Activated T-cell treated with anti-CD3 and anti-CD28 coated beads, Interleukin-2, amount 50 U/mL, for 48 hours (primary cell): Measurements from ENCODE around the gene TPGS1.

Experiments
- DNase-seq, 2 experiments: peaks; one replicate each; pipeline ENCODE4 v3.0.0-alpha.2; 2020

TPGS1 gene, protein sequence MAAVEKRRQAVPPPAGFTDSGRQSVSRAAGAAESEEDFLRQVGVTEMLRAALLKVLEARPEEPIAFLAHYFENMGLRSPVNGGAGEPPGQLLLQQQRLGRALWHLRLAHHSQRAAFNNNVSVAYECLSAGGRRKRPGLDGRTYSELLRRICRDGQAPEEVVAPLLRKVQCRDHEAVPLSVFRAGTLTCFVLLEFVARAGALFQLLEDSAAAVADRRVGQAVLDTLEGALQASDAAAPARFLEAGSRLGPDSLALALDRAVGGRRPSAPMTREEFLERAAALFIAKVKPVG

DNA sequence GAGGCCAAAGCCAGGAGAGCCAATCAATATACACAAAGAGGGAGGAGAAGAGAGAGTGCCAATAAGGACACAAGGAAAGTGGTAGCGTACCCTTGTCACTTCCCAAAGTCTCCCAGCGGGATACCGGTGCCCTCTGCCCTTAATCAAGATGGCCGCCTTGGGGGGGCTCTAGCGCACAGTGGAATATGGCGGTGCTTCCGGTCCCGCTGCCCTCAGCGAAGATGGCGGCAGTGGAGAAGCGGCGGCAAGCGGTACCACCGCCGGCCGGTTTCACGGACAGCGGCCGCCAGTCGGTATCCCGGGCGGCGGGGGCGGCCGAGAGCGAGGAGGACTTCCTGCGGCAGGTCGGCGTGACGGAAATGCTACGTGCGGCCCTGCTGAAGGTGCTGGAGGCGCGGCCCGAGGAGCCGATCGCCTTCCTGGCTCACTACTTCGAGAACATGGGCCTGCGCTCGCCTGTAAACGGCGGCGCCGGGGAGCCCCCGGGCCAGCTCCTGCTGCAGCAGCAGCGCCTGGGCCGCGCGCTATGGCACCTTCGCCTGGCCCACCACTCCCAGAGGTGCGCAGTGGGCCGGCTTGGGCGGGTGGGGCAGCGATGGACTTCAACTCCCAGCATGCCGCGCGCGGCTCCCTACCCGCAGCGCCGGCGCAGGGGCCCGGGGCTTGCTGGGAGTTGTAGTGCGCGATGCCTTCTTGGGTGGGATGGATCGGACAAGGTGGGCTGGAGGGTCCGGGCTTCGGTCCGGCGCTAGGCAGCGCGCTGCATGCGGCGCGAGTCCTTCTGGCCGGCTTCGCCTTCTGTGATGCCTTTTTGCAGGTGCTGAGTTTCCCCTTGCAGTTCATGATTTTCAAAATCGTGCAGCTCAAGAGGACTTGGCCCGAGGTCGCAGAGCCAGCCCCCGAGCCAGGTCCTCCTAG lies at the start of gene TPGS1:
TSS of gene TPGS1 (plus strand) at position 212 of the 918 bp plus-strand sequence. CDS start at position 222, 10 bp downstream.
- peak; percentile 91 to 92 for DNase-seq

DNA sequence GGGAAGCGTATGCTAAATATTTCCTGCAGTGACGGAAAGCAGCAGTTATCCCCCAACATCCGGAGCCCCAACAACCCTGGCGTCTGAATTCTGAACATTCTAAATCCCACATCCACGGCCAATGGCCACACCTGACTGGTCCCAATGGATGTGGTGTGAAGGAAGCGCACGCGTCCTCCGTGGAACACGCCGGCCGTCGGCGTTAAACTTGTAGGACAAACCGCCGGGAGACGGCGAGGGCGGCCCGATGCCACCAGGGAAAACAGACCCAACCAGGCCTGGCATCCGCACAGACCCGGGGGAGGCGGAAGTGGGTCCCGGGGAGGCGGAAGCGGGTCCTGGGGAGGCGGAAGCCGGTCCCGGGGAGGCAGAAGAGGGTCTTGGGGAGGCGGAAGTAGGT lies 49.7 kb upstream of the TPGS1 start:
- no peak for DNase-seq

DNA sequence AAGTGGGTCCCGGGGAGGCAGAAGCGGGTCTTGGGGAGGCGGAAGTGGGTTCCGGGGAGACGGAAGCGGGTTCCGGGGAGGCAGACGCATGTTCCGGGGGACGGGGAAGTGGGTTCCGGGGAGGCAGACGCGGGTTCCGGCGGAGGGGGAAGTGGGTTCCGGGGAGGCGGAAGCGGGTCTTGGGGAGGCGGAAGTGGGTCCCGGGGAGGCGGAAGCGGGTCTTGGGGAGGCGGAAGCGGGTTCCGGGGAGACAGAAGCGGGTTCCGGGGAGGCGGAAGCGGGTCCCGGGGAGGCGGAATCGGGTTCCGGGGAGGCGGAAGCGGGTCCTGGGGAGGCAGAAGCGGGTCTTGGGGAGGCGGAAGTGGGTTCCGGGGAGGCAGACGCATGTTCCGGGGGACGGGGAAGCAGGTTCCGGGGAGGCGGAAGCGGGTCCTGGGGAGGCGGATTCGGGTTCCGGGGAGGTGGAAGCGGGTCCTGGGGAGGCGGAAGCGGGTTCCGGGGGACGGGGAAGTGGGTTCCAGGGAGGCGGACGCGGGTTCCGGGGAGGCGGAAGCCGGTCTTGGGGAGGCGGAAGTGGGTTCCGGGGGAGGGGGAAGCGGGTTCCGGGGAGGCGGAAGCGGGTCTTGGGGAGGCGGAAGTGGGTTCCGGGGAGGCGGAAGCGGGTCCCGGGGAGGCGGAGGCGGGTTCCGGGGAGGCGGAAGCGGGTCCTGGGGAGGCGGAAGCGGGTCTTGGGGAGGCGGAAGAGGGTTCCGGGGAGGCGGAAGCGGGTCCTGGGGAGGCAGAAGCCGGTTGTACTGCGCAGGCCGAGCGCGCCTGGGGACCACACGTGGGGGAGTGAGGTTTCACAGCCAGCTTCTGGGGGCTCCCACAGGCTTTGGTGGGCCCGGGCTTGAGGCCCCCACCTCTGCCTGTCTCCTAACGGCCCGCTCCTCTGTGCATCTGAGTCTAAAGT lies 48.9 kb upstream of the TPGS1 start:
- DNase-seq: no peak

DNA sequence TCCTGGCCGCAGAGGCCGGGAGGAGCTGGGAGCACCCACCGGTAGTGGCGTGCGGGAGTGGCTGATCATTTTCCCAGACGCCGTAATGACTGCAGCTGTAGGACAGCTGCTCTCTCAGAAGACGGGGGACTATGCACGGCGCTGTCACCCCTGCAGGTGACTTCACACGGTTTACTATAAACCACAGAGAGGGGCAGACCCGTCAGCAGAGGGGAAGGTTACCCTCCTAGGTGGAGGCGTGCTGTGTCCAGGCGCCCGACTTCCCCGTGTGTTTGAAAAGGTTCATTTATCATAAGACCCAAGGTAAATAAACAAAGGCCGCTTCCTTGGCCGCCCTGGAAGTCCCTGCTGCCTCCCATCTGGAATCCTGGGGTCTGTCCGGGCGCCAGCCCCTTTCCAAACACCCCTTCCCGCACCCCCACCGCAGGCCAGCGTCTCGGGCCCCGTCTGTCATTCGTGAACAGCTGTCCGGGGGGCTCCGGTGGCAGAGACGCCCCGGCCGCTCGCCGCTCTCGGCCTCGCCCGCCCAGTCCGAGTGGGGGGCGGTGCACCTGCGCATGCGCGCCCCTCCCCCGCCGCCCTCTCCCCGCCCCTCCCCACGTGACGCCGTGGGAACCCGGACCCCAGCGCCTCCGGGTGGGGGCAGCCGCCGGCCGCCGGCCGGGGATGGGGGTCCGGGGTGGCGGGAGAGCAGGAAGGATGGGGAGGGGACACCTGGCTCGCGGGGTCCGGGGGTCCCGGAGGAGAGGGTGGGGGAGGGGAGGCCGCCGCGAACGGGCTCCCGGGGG lies 47.4 kb upstream of the TPGS1 start:
- peak; percentile 42 to 58 for DNase-seq

DNA sequence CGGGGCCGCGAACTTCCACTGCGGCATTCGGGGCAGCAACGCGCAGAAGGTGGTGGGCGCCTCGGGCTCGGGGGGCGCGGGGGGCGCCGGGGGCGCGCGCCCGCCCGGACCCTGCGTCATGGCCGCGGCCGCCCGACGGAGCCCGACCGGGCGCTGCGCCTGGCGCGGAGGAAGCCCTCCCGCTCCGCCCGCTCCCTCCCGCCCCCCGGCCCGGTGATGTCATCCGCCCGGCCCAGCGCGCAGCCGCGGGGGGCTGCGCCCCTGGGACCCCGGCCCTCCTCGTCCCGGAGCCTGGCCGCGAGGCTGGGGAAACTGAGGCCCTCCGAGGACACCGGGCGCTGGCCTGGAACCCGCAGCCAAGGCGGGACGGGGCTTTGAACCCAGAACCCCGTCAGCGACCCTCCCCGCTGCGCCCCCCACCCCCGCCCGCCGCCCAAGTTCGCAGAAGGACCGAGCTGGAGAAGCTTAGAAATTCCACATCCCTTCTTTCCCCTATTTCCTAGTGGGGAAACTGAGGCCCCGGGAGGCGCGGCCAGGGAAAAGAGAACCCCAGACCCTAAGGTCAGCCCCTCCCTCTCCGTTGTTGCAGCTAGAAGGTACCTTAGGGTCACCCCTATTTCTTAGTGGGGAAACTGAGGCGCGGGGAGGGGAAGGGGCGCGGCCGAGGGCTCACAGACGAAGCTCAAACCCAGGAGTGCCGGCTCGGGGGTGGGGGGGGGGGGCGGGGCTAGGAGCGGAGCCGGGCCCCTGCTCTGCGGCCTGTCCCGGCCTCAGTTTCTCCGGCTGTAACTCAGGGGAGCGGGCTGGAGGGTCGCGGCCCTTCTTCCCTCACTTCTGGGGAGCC lies 46.2 kb upstream of the TPGS1 start, which contains the start of gene SHC2:
TSS of gene SHC2 (minus strand) at position 157 of the 844 bp plus-strand sequence. CDS start at position 120, 37 bp downstream.
- DNase-seq: no peak

DNA sequence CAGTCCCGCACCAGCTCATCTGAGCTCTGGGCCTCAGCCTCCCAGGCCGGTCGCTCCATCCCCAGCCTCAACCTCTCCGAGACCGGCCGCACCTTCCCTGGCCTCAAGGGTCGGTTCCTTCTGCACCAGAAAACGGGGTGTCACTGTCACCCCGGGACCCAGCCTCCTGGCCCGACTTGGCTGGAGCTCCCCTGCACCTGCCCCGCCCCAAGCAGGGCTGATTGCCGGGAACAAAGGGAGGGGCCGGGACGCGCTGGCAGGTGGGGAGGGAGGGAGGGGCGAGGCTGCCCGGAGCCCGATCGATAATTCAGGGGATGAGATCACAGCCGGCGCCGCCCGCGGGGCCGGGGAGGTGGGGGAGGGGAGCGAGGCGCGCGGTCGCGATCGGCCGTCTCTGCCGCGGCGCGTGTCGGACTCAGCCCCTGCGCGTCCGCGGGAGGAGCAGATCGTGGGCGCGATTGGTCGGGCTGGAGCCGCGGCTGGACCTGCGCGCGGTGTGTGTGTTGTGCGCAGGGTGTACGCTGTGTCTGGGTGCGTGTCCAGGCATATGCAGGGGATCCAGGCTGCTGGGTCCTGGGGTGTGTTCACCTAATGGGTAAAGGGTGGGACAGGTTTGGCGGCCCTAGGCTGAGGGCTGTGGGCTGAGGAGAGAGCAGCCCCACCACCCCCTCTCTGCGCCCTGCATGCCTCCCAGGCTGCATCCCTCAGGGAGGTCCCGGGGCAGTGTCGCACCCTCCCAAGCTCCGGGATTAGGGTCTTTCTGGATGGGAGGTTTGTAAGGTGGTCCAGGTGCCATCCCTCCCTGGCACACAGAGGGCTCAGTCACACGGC lies 45.4 kb upstream of the TPGS1 start:
- DNase-seq: peak; percentile 26 to 34

DNA sequence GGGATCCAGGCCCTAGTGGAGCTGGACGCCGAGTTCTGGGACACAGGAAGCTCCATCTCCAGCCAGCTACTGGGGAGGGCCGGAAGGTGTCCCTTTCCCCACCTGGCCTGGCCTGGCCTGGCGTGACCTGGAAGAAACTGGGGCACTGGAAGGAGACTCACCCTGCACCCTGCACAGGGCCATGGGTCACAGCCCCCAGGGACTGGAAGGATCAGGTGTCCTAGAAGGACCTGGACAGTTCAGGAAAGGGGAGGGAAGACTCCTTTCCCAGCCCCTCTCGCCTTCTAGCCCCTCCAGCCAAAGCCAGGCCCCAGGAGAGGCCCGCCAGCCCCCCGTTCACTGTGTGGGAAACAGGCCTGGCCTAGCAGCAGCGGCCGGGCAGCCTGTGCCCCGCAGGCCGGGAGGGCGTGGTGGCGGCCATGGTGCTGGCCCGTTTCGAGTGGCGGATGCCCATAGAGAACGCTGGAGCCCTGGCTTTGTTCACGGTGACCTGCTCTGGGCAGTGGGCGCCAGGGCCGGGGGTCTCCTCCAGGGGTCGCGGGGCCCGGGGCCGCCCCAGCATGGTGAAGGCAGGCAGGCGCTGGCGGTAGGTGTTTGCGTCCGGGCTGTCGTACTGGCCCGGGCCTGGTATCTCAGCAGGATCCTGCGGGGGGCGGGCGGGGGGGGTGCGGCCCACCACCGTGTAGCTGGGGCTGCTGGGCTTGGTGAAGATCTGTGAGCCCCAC lies 43.7 kb upstream of the TPGS1 start:
- DNase-seq: no peak

DNA sequence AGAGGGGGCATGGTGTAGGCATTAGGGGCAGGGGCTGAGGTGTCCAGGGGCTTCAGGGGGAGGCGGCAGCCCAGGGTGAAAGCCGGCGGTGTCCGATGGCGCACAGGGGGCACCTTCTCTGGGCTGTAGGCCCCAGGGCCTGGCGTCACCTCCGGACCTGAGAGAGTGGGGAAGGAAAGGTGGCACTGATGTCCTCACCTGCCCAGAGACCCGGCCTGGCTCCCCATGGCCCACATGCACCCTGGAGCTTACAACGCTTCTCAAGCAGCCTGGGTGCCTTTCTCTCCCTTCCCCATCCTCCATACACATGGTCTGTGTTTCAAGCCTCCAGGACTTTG lies 43.1 kb upstream of the TPGS1 start:
- no peak for DNase-seq

DNA sequence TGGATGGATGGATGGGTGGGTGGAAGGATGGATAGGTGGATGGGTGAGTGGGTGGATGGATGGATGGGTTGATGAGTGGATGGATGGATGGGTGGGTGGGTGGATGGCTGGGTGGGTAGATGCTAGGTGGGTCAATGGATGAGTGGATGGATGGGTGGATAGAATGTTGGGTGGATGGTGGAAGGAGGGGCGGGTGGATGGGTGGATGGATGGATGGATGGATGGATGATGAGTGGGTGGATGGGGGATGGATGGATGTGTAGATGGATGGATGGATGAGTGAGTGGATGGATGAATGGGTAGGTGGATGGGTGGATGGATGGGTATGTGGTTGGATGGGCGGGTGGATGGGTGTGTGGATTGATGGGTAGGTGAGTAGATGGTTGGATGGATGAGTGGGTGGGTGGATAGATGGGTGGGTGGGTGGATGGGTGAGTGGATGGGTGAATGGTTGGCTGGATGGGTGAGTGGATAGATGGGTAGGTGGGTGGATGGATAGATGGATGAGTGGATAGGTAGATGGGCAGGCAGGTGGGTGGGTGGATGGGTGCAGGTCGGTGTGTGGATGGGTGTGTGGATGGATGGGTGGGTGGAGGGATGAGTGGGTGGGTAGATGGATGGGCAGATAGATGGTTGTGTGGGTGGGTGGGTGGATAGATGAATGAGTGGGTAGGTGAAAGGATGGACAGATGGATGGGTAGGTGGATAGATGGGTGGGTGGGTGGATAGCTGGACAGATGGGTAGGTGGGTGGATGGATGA lies 42.1 kb upstream of the TPGS1 start:
- DNase-seq: no peak

DNA sequence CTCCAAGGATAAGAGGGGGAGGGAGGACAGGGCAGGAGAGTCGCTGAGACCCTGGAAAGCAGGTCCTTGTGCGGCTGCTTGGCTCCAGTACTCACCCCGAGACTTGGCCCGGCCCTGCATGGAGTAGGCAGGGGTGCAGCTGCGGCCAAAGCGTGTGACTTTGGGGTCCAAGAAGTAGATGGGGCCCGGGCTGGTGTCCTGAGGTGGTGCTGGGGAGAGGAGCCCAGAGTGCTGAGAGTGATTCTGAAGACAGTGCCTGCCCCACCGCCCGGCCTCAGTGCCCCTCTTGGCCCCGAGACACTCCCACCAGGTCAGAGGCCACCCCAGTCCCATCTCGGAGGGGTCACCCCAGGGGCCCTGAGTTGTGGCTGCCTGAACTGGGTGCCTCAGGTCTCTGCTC lies 39.7 kb upstream of the TPGS1 start:
- no peak for DNase-seq

DNA sequence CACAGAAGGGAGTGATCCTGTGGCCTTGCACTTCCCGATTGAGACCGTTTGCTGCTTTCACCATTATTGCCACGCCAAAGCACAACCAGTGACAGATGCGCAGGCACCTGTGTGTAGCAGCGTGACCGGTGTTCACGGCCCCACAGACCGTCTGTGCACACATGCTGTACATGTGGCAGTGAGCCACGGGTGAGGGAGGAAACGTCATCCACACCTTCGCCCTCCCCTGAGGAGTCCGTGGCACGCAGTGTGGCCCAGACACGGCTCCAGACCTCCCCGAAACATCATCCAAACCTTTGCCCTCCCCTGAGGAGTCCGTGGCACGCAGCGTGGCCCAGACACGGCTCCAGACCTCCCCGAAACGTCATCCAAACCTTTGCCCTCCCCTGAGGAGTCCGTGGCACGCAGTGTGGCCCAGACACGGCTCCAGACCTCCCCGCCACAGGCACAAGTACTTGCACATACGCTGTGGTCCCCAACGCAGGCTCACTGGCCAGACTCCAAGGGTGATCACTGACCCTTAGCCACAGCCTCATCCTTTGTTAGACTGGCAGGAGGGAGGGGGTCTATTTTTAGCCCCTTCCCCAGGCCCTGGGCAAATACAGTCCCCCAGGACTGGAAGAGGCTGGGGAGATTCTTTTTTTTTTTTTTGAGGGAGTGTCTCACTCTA lies 38.6 kb upstream of the TPGS1 start:
- no peak for DNase-seq

DNA sequence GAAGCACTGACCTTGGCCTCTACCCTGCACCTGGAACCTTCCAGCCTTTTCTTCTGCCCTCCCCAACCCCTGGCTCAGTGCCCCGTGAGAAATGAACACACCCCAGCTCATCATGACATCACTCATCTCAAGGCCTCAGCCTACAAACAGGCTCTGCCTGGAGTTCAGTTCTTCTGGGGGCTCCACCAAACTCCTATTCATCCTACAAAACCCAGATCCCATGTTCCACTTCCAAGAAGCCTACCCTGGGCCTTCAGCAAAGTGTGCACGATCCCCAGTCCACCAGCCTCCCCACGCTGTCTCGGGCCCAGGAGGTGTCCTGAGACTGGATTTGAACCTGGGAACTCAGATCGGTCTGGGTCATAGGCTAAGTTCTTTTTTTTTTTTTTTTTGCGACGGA lies 37.5 kb upstream of the TPGS1 start:
- no peak for DNase-seq

DNA sequence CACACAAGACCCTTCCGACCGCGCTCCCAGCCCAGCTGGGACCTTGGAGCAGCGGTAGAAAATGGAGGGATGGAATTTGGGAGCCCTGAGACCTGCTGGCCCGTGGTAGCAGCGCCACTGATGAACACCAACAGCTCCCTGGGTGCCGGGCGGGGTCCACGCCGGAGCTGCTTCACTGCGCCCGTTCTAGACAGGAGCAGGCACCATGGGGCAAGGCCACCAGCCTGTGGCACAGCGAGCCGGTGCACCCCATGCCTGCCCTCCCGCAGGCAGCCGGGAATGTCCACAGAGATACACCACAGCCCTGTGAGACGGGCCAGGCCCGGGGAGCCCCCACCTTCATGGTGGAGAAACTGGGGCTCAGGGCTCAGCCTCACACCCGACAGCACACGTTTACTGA lies 36.6 kb upstream of the TPGS1 start:
- no peak for DNase-seq

DNA sequence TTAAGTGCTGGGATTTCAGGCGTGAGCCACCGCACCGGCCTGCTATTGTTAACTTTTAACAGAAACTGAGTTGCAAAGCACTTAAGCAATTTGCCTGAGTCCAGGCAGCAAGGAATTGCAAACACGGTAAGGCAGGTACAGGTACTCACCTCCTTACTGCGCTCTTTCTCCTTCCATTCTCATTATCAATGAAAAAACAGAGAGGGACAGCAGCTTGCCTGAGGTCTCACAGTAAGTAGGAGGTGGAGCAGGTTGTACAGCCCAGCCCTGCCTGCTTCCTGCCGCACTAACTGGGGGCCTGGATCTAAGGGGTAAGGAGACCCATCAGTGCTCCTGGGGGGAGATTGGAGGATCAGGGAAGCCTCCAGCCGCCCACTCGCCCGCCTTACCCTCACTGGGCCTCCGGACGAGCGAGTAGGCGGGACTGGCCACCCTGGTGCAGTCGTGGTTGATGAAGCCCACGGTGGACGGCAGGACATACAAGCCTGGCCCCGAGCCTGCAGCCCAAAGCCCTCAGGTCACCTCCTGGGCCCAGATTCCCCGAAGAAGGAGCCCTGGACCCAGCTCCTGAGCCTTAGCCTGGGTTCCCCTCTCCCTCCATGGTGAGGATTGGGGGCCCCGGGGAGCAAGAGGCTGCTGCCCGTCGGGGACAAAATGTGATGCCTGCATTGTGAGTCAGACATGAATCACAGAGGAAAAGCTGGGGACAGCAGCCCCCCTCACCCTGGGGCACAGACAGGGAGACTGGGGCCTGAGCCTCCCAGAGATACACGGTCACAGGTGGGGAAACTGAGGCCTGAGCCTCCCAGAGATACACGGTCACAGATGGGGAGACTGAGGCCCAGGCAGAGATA lies 35.1 kb upstream of the TPGS1 start:
- no peak for DNase-seq

DNA sequence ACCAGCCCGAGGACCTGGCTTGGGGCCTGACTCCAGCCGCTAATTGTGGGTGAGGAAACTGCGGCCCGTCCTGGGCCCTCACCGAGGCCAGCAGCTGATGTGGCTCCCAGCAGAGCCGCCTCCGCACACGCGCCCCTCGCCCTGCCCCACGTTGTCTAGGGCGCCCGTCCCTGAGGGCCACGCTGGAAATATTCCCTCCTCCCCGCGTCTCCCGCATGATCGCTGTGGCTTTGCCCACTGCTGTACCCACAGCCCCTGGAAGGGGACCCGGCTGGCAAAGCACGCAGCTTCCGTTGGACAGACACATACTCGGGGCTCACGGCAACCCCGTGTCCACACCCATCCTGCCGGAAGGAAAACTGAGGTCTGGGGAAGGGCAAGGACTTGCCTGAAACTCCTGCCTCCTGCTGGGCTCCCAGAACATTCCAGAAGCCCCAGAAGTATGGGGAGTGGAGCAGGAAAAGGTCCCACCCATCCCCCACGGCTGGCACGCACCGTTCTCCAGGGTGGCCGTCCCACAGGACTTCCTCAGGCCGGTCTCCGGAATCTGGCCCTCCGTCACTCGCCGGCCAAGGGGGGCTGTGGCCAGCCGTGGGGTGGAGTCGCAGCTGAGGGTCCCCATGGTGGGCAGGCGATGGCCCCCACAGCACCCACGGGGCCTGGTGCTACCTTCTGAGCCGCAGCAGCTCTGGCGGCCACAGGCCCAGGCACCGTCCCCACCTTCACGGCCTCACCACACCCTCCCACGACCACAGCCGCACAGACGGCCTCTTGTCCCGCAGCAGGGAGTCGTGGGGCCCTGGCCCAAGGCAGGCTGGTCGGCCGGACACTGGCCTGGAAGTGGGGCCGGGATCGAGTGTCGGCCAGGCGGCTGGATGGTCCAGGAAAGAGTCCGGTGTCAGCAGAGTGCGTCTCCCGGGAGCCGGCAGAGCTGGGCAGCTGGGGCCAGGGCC lies 32.9 kb upstream of the TPGS1 start:
- DNase-seq: no peak

DNA sequence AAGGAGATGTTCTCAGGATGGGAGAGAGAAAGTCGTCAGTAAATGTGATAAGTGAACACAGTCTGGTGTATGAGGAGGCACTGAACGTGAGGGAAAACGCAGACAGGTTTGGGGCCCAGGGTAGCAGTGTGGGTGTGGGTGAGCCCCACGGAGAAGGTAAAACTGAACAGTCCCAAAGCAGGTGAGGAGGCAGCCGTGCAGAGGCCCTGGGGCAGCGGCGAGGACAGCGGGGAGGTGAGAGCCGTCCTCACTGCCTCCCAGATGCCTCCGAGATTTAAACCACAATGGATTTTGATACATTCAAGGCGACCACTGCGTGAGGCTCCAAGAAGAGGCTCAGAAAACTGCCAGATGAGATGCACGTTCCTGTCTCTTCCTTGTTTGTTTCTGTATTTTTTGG lies 31.9 kb upstream of the TPGS1 start:
- DNase-seq: no peak
